Activated naive CD8-positive, alpha-beta T cell treated with anti-CD3 and anti-CD28 coated beads, Interleukin-2, amount 50 U/mL, for 16 hours (primary cell): ENCODE data around the gene PYCARD.
"Not testable (repeated sequence)": the region's sequence is repeated elsewhere in the genome, so short reads cannot be mapped to it uniquely, and the experiment has no call there.

Source experiments
- DNase-seq: peaks from one replicate; pipeline ENCODE4 v3.0.0-alpha.2; 2020; ENCODE audit warnings: low read depth, low spot score

The PYCARD gene

GRCh38 chr16:31191697-31192428 is 10.7 kb downstream of the PYCARD start:
- no peak for DNase-seq

- DNase-seq, result no peak
Measured at GRCh38 chr16:31190818-31191444, 11.6 kb downstream of the PYCARD start.

GRCh38 chr16:31190061-31190460 is 12.5 kb downstream of the PYCARD start:
- no peak for DNase-seq

GRCh38 chr16:31189412-31189778 is 13.2 kb downstream of the PYCARD start:
- DNase-seq, result no peak

GRCh38 chr16:31188450-31189411 is 13.8 kb downstream of the PYCARD start:
- no peak for DNase-seq

- no peak for DNase-seq
Measured at GRCh38 chr16:31187808-31188189, 14.8 kb downstream of the PYCARD start.

GRCh38 chr16:31186930-31187807 is 15.4 kb downstream of the PYCARD start:
- no peak for DNase-seq

- DNase-seq, result no peak
Measured at GRCh38 chr16:31186176-31186575, 16.4 kb downstream of the PYCARD start.

GRCh38 chr16:31185339-31185738 is 17.2 kb downstream of the PYCARD start:
- DNase-seq, result no peak

GRCh38 chr16:31184888-31185287 is 17.7 kb downstream of the PYCARD start:
- DNase-seq, result no peak

GRCh38 chr16:31183432-31184428 is 18.8 kb downstream of the PYCARD start:
- no peak for DNase-seq

- no peak for DNase-seq
Measured at GRCh38 chr16:31182391-31182790, 20.2 kb downstream of the PYCARD start.

- DNase-seq, result no peak
Measured at GRCh38 chr16:31181102-31181830, 21.3 kb downstream of the PYCARD start.

- DNase-seq, result peak; percentile 77
Measured at GRCh38 chr16:31179747-31180459, 22.7 kb downstream of the PYCARD start, which contains the start of gene FUS. TSS of gene FUS (plus strand) at chr16:31180139. CDS start at chr16:31180215, 76 bp downstream.

GRCh38 chr16:31179219-31179746 is 23.3 kb downstream of the PYCARD start:
- no peak for DNase-seq

- no peak for DNase-seq
Measured at GRCh38 chr16:31177136-31177535, 25.4 kb downstream of the PYCARD start.

- not testable (repeated sequence) for DNase-seq
Measured at GRCh38 chr16:31170048-31170447, 32.5 kb downstream of the PYCARD start.

GRCh38 chr16:31168848-31169247 is 33.7 kb downstream of the PYCARD start:
- DNase-seq, result no peak
